ENCODE results near the gene STXBP5.
A peak's percentile ranks its signal among the peaks of the same experiment; 100 is the strongest.

The STXBP5 gene

GRCh38 chr6:147395158-147395557, 190.9 kb downstream of the STXBP5 start:
- intact Hi-C loops (cut with DNase I), result no loop called here
- DNase-seq, result no peak

GRCh38 chr6:147397306-147397705, 193.1 kb downstream of the STXBP5 start:
- intact Hi-C loops (cut with DNase I), result no loop called here
- no peak for DNase-seq

- intact Hi-C loops (cut with DNase I), result no loop called here
- DNase-seq, result no peak
Measured at GRCh38 chr6:147400968-147401367, 196.8 kb downstream of the STXBP5 start.

- intact Hi-C loops (cut with DNase I), result no loop called here
- no peak for DNase-seq
Measured at GRCh38 chr6:147401779-147402178, 197.6 kb downstream of the STXBP5 start.

GRCh38 chr6:147406783-147407182, 202.6 kb downstream of the STXBP5 start:
- no peak for DNase-seq
- intact Hi-C loops (cut with DNase I), result no loop called here

GRCh38 chr6:147407571-147407970, 203.4 kb downstream of the STXBP5 start:
- intact Hi-C loops (cut with DNase I), result no loop called here

GRCh38 chr6:147416622-147417021, 212.4 kb downstream of the STXBP5 start:
- no peak for DNase-seq
- intact Hi-C loops (cut with DNase I), result no loop called here

More at GRCh38 chr6:147407571-147407970, 203.4 kb downstream of the STXBP5 start:
- no peak for DNase-seq

- intact Hi-C loops (cut with DNase I), result no loop called here
- no peak for DNase-seq
Measured at GRCh38 chr6:147417954-147418353, 213.7 kb downstream of the STXBP5 start.

- DNase-seq, result peak in 36 of 42 donors; percentile 7 to 80 (median 44)
- intact Hi-C loops (cut with DNase I), result no loop called here
Measured at GRCh38 chr6:147418523-147418922, 214.3 kb downstream of the STXBP5 start.

GRCh38 chr6:147421903-147422302, 217.7 kb downstream of the STXBP5 start:
- intact Hi-C loops (cut with DNase I), result no loop called here

GRCh38 chr6:147423111-147423510, 218.9 kb downstream of the STXBP5 start:
- intact Hi-C loops (cut with DNase I), result no loop called here
- DNase-seq, result no peak

More at GRCh38 chr6:147421903-147422302, 217.7 kb downstream of the STXBP5 start:
- DNase-seq, result no peak

- DNase-seq, result no peak
- intact Hi-C loops (cut with DNase I), result no loop called here
Measured at GRCh38 chr6:147429794-147430193, 225.6 kb downstream of the STXBP5 start.

- intact Hi-C loops (cut with DNase I), result no loop called here
- DNase-seq, result no peak
Measured at GRCh38 chr6:147430811-147431210, 226.6 kb downstream of the STXBP5 start.

- no peak for DNase-seq
- intact Hi-C loops (cut with DNase I), result no loop called here
Measured at GRCh38 chr6:147434076-147434475, 229.9 kb downstream of the STXBP5 start.

GRCh38 chr6:147434516-147434915, 230.3 kb downstream of the STXBP5 start:
- no peak for DNase-seq
- intact Hi-C loops (cut with DNase I), result no loop called here

GRCh38 chr6:147437615-147438014, 233.4 kb downstream of the STXBP5 start:
- DNase-seq, result no peak
- intact Hi-C loops (cut with DNase I), result no loop called here

- DNase-seq, result no peak
- intact Hi-C loops (cut with DNase I), result no loop called here
Measured at GRCh38 chr6:147438758-147439528, 234.7 kb downstream of the STXBP5 start.
